HG03378 (cell line): ENCODE results near the gene LMNTD2.
A peak's percentile ranks its signal among the peaks of the same experiment; 100 is the strongest.

Experiments used
- ATAC-seq: cut with Tn5 transposase; IDR thresholded peaks from one replicate; pipeline ENCODE4 v1.9.1; 2021; ENCODE audit warnings: mild to moderate bottlenecking, moderate library complexity; ENCODE audit not compliant: unreplicated experiment

LMNTD2 gene

DNA sequence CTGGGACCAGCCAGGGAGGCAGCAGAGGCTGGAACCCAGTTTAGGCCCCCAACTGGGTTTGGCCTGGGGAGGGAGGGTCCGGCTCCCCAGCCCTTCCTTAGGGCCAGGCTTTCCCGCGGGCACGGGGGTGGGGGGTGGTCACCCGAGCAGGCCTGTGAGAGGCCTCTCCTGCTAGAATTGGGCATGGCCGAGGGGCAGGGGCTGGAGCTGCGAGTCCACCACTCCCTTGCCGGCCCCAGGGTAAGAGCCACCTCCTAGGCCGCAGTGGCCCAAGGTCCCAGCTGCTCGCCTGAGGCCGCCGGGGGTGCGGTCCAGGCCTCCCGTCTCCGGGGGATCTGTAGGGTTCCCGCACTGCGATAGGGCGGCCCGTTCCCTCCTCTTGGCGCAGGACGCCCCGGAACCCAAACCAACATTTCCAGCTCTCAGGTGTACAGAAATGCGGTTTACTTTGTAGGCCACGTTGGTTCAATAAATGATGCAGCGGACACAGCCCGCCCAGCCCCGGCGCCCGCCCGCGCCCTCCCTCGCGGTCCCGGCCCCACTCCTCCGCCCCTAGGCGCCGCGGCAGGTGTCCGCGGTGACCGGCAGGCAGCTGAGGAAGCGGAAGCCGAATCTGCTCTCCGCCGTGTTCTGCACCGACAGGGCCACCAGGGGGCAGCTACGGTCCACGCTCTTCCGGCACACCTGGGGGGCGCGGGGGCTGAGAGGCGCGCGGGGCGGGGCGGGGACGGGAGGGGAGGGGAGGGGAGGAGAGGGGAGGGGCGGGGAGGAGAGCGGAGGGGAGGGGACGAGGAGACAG lies 5.9 kb downstream of the LMNTD2 start:
- no peak for ATAC-seq

DNA sequence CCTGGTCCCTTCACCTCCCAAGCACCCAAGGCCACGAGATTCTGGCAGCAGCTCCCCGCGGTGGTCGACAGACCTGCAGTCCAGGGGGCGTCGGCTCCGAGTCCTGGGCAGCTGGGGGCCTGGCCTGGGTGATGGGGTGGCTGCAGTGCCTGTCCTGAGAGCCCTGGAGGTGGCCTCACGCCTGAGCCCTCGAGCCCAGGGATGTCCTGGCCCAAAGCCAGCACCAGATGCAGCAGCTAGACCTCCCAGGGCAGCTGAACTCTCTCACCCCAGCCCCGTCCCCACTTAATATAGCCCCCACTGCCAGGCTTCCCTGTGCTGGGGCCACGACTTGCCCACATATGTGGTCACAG lies 6.6 kb downstream of the LMNTD2 start:
- no peak for ATAC-seq

DNA sequence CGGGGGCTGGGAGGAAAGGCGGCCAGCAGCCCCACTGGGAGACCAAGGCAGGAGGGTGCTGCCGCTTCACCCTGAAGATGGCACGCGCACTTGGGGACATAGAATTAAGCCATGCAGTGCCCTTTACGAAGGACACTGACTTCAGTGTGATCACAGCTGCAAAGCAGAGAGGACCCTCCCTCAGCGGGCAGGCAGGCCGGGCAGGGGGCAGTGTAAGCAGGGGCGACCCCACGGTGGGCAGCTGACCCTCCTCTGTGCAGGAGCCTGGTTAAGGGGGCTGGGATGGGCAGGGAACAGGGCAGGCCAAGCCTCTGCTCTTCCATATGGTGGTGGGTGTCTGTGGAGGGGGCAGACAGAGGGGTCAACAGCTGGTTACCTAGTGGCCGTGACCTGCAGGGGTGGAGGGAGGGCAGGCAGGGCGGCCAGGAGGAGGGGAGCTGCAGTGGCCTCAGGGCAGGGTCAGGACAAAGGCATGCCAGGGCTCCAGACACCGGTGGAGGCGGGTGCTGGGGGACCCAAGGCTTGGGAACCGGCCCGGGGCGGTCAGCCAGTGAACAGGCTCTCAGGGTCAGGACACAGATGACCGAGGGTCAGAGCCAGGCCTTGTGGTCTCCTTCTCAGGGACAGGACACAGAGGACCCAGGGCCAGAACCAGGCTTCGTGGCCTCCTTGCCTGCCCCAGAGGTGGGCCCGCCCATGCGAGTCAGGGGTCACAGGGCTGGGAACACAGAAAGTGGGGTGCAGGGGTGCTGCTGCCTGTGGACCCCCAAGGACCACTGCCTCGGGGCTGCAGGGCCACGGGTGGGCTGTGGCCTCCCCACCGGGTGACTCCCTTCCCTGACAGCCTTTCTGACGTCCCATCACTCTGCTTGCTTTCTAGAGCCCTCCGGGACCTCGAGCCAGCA lies 7.2 kb downstream of the LMNTD2 start:
- no peak for ATAC-seq

DNA sequence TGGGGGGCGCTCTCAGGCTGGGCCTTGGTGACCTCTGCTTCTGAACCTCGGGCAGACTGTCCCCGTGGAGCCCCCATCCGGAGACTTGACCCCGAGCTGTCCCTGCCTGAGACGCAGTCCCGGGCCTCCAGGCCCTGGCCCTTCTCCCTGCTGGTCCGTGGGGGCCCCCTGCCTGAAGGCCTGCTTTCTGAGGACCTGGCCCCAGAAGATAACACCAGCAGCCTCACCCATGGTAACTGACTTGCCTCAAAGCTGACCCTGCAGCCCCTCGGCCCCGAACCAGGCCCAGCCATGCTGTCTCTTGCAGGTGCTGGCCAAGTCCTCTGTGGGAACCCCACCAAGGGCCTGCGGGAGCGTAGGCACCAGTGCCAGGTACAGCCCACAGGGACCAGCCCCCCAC lies 8.9 kb downstream of the LMNTD2 start:
- ATAC-seq = no peak

DNA sequence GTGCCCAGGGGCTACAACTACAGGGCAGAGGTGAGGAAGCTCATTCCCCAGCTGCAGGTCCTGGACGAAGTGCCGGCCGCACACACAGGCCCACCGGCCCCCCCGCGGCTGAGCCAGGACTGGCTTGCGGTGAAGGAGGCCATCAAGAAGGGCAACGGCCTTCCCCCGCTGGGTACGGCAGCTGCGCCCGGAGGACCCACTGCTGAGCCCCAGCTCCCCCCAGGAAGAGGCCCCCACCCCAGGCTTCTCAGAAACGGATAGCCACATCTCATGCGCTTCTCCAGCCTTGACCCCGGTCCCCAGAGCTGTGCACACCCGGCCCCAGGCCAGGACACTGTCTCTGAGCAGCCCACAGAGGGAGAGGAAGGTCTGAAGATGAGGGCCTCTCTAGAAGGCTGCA lies 9.4 kb downstream of the LMNTD2 start:
- ATAC-seq = no peak

DNA sequence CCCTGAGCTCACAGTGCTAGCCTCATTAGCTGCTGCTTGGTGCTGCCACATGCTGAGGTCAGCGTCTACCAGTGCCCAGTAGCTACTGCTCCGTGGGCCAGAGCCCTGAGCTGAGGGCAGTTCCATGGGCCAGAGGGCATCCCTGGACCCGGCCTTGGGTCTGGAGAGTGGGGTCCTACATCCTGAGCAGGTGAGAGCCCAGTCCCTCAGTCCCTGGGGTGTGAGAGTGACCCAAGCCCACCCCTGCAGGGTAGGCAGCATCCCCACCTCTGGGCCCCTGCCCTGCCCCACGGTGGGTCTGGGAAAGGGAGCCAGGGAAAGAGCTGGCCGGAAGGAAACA lies 9.8 kb downstream of the LMNTD2 start:
- ATAC-seq = no peak

DNA sequence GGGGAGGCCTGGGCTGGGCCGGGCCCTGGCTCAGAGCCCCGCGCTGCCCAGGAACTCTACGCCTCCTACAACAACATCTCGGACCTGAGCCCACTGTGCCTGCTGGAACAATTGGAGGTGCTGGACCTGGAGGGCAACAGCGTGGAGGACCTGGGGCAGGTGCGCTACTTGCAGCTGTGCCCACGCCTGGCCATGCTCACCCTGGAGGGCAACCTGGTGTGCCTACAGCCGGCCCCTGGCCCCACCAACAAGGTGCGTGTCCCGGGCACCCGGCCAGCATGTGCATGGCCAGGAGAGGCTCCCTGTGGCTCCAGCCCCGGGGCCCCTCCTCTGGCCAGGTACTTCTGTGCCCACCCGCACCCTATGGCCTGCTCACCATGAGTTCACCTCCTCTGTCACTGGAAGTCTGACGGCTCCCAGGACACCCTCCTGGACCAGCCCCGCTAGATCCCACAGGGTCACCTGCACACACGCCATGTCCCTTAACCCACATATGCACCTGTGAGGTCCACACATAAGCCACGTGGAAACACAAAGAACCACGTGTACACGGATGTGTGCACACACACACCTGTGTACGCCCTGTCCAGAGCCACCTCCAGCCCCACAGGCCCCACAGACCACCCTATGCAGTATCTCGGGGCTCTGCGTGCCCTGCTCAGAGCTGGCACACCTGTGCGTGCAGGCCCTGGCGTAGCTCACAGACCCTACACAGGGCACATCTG lies 10.4 kb downstream of the LMNTD2 start:
- ATAC-seq = no peak

DNA sequence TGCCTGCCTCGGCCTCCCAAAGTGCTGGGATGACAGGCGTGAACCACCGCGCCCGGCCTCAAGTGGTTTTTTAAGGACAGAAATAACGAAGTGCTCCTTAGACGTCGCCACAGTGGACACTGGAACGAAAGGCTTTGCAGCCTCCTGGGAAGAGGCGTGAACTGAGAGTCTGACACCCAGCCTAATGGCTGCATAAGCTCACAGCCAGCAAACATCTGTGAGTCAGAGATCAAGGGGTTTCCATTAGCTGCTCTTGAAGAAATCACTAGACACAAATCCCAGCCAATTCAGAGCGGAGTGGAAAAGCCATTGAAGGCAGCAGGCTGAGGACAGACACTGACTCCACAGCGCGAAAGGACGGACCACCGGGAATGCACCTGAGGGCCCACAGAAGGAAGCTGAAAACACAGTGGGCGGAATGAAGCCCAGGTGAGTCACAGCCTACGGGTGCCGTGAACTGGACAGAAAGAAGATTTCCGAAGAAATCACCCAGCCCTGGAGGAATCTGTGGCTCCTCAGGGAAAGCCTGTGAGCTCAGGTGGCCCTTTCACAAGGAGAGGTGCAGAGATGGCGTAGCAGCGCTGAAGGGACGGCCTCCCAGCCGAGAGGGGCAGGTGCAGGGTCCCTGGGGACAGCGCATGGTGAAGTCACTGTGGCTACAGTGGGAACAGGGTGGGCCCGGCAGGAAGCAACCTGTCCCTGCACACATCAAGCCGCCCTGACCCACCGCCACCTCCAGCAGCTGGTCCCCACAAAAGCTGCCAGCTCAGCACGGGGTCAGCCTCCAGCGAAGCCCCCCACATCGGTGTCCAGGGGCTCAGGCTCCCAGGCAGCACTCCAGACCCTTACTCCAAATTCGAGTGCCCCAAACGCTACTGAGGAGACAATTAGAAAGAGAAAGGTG lies 11.6 kb downstream of the LMNTD2 start:
- ATAC-seq = no peak

DNA sequence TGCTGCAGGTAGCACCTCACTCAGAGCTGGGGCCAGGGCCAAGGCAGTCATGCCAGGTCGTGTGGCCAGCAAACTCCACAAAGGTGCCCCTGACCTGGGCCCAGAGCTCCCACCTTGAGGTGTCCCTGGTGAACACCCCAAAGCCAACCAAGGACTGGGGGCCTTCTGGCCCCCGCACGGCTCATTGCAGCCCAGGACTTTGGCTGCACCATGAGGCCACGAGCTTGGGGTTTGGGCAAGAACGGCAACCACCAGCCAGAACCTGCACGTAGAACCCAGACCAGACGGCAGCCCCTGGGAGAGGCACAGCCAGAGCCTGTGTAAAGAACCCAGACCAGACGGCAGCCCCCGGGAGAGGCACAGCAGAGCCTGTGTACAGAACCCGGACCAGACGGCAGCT lies 15.4 kb downstream of the LMNTD2 start:
- ATAC-seq = no peak

DNA sequence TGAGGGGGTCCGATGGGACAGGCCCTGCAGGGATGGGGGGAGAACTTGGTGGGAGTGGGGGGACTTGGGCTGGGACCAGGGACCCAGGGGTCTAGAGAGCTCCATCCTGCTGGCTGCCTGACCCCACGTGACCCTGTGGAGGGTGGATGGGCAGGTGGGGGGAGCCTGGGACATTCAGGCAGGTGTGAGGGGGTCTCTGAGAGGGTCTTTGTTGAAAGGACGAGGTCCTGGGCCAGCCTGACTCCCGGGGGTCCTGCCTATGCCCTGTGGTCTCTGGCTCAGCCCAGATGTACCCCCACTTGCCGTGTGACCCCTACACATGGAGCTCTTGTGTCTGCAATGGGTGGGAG lies 15.7 kb downstream of the LMNTD2 start:
- ATAC-seq = no peak

DNA sequence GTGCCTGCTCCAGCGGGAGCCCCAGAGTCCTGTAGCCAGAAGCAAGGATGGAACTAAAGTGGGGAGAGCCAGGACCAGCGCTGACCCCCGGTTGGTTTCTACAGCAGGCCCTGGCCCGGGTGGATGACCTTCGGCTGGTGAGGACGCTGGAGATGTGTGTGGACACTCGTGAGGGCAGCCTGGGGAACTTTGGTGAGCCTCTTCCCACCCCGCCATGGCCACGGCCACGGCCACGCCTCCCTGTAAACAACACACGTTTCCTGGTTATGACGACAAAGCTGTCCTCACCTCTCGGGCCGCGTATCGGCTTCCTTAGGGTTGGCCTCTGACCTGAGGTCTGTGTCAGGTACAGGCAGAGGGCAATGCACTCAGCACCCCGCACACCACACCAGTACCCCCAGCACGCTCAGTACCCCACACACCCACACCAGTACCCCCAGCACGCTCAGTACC lies 19.1 kb downstream of the LMNTD2 start:
- ATAC-seq = no peak

DNA sequence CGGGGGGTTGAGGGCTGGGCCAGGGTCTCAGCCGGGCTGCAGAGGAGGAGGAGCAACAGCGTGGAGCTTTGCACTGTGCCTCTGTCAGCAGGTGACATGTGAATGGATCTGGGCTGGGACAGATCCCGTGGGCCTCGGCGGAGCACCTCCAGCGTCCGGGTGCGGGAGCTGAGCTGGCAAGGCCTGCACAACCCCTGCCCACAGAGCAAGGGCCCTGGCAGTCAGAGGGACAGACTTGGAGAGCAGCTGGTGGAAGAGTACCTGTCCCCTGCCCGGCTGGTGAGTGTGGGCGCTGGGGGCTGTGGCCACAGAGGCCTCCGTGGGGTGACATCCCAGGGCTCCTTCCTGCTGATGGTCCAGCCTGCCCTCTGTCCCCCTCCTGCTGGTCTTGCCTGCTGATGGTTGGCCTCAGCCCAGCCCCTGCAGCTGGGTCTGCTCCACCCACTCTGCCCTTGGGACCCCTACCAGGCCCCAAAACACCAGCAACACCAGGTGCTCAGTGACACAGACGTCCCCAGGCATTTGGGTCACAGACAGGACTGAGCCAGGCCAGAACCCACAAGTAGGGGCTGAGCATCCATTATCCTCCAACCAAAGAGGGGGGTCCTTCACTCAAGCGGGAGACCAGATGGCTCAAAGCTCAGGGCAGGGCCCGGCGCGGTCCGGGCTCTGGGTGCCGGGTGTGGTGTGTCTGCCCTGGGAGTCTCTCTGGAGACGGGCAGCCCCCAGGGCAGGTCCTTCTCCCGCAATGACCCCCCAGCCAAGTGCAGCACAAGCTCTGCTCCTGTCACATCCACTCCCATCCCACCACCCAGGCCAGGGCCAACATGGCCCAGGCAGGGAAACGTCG lies 19.7 kb downstream of the LMNTD2 start:
- no peak for ATAC-seq

DNA sequence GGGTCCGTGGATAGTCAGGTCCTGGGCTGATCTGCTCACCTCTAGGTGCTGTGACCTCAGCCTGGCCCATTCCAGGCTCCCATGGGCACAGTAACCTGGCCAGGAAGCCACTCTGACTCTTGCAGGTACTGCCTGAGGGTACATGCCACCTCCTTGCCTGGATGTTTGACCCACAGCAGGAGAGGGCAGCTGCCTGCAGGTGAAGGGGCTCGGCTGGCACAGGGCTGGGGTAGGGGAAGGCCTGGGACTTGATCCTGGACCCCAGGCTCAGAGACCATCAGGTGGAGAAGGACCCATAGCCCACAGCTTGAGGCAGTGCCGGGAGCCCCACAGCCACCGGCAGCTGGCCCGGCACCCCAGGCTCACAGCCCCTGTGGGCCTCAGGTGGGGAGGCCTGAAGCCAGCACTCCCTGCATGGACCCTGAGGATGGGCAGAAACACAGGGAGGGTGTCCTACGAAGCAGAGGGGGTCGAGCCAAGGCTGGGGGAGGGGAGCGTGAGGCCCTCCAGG lies 20.5 kb downstream of the LMNTD2 start:
- no peak for ATAC-seq

DNA sequence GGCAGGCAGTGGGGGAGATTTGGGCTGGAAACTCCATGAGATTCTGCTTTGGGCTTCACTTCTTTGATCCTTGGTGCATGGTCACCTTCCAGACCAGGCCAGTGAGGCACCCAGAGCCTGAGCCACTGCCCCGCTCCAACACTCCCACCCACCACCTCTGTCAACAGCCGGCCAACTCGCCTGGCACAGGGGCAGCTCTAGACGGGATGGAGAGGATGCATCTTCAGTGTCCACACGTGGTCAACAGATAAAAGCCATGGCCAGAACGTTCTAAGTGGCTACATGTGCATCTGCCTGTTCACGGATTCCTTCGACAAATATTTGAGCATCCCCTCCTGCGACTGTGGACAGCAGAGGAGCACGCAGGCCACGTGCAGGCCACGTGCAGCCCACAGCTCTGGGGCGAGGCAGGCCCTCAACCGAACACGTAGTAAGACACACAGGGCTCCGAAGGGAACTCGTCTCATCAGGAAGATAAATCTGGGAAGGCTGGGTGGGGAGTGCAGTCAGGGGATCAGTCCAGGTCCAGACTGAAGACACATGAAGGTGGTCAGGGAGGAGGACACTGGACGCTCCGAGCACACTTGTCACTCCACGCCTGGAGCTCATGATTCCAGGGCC lies 22.0 kb downstream of the LMNTD2 start:
- ATAC-seq = no peak

DNA sequence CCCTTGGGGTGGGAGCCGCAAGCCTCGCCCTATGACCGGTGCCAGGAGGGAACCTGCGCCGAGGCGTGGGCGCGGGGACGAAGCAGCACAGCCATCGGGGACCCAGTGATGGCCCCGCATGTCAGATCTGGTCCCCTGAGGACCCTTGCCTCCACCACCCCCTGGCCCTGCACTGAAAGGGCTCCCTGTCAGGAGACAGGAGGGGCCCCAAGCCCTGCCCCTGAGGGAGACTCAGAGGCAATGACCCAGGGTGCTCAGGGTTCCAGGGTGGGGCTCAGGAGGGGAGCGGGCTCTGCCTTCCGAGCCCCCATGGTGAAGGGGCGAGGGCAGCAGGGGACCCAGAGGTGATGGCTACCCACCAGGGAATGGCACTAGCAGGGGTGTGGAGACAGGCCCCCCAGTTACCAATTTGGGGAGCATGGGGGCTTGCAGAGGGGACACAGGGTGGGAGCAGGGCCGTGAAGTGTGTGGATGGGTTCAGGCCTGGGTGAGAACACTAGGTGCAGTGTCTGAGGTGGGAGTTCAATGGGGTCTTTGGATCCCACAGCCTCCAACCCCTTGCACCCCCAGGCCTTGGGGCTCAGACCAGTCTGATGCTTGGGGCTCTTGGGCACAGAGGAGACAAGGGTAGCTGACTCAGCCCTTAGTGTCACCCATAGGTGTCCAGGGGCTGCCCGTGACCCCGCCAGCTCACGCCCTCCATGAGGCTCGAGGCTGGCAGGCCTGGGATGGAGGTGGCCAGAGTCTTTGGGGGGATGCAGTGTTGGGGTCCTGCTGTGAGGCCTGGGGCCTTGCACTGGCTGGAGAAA lies 22.7 kb downstream of the LMNTD2 start:
- ATAC-seq = no peak

DNA sequence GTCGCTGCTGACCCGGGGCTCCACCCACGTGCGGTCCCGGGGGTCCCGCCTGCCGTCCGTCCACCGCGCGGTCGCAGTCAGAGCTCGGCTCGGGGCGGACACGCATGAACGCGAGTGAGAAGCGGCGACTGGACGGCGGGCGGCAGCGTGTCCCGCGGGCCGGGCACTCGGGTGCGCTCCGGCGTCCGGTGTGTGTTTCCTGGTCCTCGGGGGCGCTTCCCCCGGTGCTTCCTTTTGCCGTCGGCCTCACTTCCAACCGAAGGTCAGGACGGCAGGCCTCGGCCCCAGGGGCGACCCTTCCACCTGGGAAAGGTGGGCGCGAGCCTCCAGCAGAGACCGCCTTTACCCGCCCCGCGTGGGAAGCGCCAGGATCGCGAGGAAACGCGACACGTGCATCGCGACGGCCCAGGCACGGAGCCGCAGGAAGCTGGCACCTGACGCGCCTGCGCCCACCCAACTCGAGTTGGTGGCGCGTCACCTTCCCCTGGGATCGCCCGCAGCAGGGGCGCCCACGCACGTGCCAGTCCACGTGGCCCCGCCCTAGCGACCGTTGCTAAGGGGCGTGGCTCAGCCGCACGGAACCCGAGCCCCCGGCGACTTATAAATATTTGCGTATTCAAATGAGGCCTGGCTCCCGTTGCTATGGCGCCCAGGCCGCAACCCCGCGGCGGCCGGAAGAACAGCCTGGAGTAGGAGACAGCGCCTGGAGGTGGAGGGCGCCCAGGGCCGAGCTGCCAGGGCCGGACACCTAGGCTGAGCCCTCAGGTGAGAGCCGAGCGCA lies 23.5 kb downstream of the LMNTD2 start, which contains the start of gene LRRC56:
LRRC56 (plus strand) TSS at position 687 of the 781 bp plus-strand sequence. CDS start 3,158 bp downstream, outside the sequence.
- ATAC-seq = peak; percentile 62
